ENCODE measurements around the gene BOD1L2.

The BOD1L2 gene

GRCh38 chr18:57141208-57142129, 5.4 kb upstream of the BOD1L2 start:
- Mint-ChIP-seq H3K4me3 (no peak overlapping the region), H3K4me1 (no peaks in the 10 kb centered on the region), H3K9me3 (no peaks in the 10 kb centered on the region), H3K27ac (no peak overlapping the region), H3K36me3 (no peaks in the 10 kb centered on the region), H3K27me3 (peaks cover 6% of the 10 kb centered on the region)

- no peak overlapping the region for H3K27ac Mint-ChIP-seq
- H3K4me3 Mint-ChIP-seq: no peak overlapping the region
- H3K9me3 Mint-ChIP-seq: no peaks in the 10 kb centered on the region
- no peaks in the 10 kb centered on the region for H3K36me3 Mint-ChIP-seq
- no peaks in the 10 kb centered on the region for H3K4me1 Mint-ChIP-seq
- peaks cover 8% of the 10 kb centered on the region for H3K27me3 Mint-ChIP-seq
These were observed 4.6 kb upstream of the BOD1L2 start for GRCh38 chr18:57142324-57142723.

- Mint-ChIP-seq H3K36me3 (no peaks in the 10 kb centered on the region), H3K27ac (no peak overlapping the region), H3K4me1 (no peaks in the 10 kb centered on the region), H3K4me3 (no peak overlapping the region), H3K9me3 (no peaks in the 10 kb centered on the region), H3K27me3 (peaks cover 7% of the 10 kb centered on the region)
These were observed 3.6 kb upstream of the BOD1L2 start for GRCh38 chr18:57143265-57143664.

- H3K9me3 Mint-ChIP-seq: no peaks in the 10 kb centered on the region
- no peaks in the 10 kb centered on the region for H3K36me3 Mint-ChIP-seq
- H3K27ac Mint-ChIP-seq: no peak overlapping the region
- H3K4me3 Mint-ChIP-seq: no peak overlapping the region
- no peaks in the 10 kb centered on the region for H3K4me1 Mint-ChIP-seq
- H3K27me3 Mint-ChIP-seq: peaks cover 29% of the 10 kb centered on the region
These were observed 1.4 kb downstream of the BOD1L2 start for GRCh38 chr18:57148263-57148662.

DNA sequence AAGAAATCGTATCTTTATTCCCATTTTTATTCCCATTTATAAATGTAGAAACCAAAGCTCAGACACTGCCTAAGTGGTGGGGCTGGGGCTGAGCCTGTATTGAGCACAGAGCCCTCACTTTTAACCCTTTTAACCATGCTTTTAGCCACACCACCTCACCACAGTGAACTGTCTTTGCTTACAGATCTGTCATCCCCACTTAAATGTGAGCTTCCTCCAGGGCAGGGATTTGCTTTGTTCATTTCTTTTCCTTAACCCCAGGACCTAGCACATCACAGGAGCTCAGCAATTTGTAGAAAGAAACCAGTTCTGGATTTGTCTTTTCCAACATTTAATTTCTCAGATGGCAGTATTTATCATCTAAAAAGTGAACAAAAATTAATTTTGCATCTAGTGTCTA, 2.2 kb downstream of the BOD1L2 start:
- Mint-ChIP-seq H3K36me3 (no peaks in the 10 kb centered on the region), H3K27me3 (peaks cover 31% of the 10 kb centered on the region)

GRCh38 chr18:57149531-57149930, 2.6 kb downstream of the BOD1L2 start:
- Mint-ChIP-seq H3K4me3 (no peak overlapping the region), H3K27me3 (peaks cover 31% of the 10 kb centered on the region), H3K36me3 (no peaks in the 10 kb centered on the region), H3K27ac (no peak overlapping the region), H3K9me3 (no peaks in the 10 kb centered on the region), H3K4me1 (no peaks in the 10 kb centered on the region)

More for the DNA sequence above, 2.2 kb downstream of the BOD1L2 start:
- no peaks in the 10 kb centered on the region for H3K9me3 Mint-ChIP-seq
- no peak overlapping the region for H3K4me3 Mint-ChIP-seq
- H3K27ac Mint-ChIP-seq: no peak overlapping the region
- H3K4me1 Mint-ChIP-seq: no peaks in the 10 kb centered on the region

- Mint-ChIP-seq H3K4me3 (no peak overlapping the region), H3K4me1 (no peaks in the 10 kb centered on the region), H3K9me3 (no peaks in the 10 kb centered on the region), H3K27me3 (peaks cover 31% of the 10 kb centered on the region), H3K36me3 (no peaks in the 10 kb centered on the region), H3K27ac (no peak overlapping the region)
These were observed 3.2 kb downstream of the BOD1L2 start for GRCh38 chr18:57150081-57150480.

- Mint-ChIP-seq H3K27ac (no peak overlapping the region), H3K4me3 (no peak overlapping the region), H3K27me3 (peaks cover 31% of the 10 kb centered on the region), H3K9me3 (no peaks in the 10 kb centered on the region), H3K4me1 (no peaks in the 10 kb centered on the region), H3K36me3 (no peaks in the 10 kb centered on the region)
These were observed 3.9 kb downstream of the BOD1L2 start for GRCh38 chr18:57150828-57151227.

- no peaks in the 10 kb centered on the region for H3K9me3 Mint-ChIP-seq
- H3K27ac Mint-ChIP-seq: no peak overlapping the region
- H3K4me3 Mint-ChIP-seq: no peak overlapping the region
- H3K4me1 Mint-ChIP-seq: no peaks in the 10 kb centered on the region
- H3K36me3 Mint-ChIP-seq: no peaks in the 10 kb centered on the region
- peaks cover 29% of the 10 kb centered on the region for H3K27me3 Mint-ChIP-seq
These were observed 7.4 kb downstream of the BOD1L2 start for GRCh38 chr18:57154191-57154830.

DNA sequence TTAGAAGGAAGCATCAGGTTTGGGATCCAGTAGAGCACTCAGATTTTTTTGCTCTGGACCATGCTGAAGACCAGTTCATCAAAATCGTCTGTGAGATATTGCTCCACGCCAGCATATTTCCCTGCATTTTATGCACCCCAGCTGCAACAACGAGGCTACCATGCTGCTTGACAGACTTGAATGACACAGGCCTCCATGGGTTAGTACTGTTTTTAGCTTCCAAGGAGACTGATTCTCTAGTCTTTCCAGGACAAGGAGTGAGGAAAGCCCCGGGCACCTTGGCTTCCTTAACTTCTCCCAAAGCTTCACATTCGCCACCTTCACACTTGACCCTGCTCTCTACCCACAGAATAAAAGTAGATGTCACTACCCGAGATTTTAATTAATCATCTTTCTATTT, 17.5 kb downstream of the BOD1L2 start:
- no peak overlapping the region for H3K27ac Mint-ChIP-seq
- peaks cover 8% of the 10 kb centered on the region for H3K9me3 Mint-ChIP-seq
- H3K27me3 Mint-ChIP-seq: peaks cover 8% of the 10 kb centered on the region
- H3K36me3 Mint-ChIP-seq: no peaks in the 10 kb centered on the region
- H3K4me1 Mint-ChIP-seq: no peaks in the 10 kb centered on the region
- no peak overlapping the region for H3K4me3 Mint-ChIP-seq

GRCh38 chr18:57167617-57168308, 20.9 kb downstream of the BOD1L2 start:
- Mint-ChIP-seq H3K36me3 (no peaks in the 10 kb centered on the region), H3K9me3 (peaks cover 5% of the 10 kb centered on the region), H3K4me1 (no peaks in the 10 kb centered on the region), H3K4me3 (no peak overlapping the region), H3K27ac (no peak overlapping the region), H3K27me3 (peaks cover 8% of the 10 kb centered on the region)

DNA sequence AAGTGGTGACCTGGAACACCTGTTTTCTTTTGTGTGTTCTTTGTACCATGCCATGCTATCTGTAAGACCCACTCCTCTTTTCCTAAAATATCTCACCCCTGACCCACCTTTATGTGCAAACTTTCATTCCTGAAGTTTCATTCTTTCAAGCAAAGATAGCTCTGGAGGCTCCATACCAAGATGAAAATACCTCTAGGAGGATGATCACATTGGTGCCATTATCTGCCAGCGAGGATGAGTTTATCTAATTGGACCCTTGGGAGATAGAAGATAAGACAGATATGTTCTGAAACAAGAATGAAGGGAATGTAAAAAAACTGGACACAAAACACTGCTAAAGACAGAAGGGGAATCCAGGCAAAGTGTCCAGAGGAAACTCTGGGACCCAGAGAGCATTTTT, 24.1 kb downstream of the BOD1L2 start:
- Mint-ChIP-seq H3K9me3 (peaks cover 5% of the 10 kb centered on the region), H3K27ac (no peak overlapping the region), H3K4me1 (no peaks in the 10 kb centered on the region), H3K36me3 (no peaks in the 10 kb centered on the region), H3K27me3 (peaks cover 4% of the 10 kb centered on the region), H3K4me3 (no peak overlapping the region)

- H3K4me1 Mint-ChIP-seq: no peaks in the 10 kb centered on the region
- peaks cover 1% of the 10 kb centered on the region for H3K27me3 Mint-ChIP-seq
- H3K36me3 Mint-ChIP-seq: no peaks in the 10 kb centered on the region
These were observed 28.6 kb downstream of the BOD1L2 start for GRCh38 chr18:57175532-57175931.

DNA sequence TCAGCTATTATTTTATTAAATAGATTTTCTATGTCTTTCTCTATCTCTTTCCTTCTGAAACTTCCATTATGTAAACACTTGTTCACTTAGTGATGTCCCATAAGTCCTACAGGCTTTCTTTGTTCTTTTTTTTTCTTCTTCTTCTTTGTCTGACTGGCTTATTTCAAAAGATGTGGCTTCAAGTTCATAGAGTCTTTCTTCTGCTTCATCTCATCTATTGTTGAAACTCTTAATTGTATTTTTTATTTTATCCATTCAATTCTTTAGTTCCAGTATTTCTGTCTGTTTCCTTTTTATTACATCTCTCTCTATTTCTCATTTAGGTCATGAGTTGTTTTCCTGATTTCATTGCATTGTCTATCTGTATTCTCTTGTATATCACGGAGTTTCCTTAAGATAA, 38.5 kb downstream of the BOD1L2 start:
- peaks cover 15% of the 10 kb centered on the region for H3K9me3 Mint-ChIP-seq

More at GRCh38 chr18:57175532-57175931, 28.6 kb downstream of the BOD1L2 start:
- H3K9me3 Mint-ChIP-seq: peaks cover 3% of the 10 kb centered on the region
- no peak overlapping the region for H3K4me3 Mint-ChIP-seq
- no peak overlapping the region for H3K27ac Mint-ChIP-seq

GRCh38 chr18:57188851-57189557, 42.1 kb downstream of the BOD1L2 start:
- no peaks in the 10 kb centered on the region for H3K4me1 Mint-ChIP-seq
- no peak overlapping the region for H3K4me3 Mint-ChIP-seq
- H3K27ac Mint-ChIP-seq: no peak overlapping the region
- H3K27me3 Mint-ChIP-seq: peaks cover 2% of the 10 kb centered on the region
- H3K36me3 Mint-ChIP-seq: no peaks in the 10 kb centered on the region
- H3K9me3 Mint-ChIP-seq: peaks cover 12% of the 10 kb centered on the region

More for the DNA sequence above, 38.5 kb downstream of the BOD1L2 start:
- H3K4me3 Mint-ChIP-seq: no peak overlapping the region
- no peak overlapping the region for H3K27ac Mint-ChIP-seq
- peaks cover 1% of the 10 kb centered on the region for H3K27me3 Mint-ChIP-seq
- H3K36me3 Mint-ChIP-seq: no peaks in the 10 kb centered on the region
- no peaks in the 10 kb centered on the region for H3K4me1 Mint-ChIP-seq

Data from activated naive CD4-positive, alpha-beta T cell treated with anti-CD3 and anti-CD28 coated beads, Interleukin-2, amount 50 U/mL, for 24 hours (primary cell).